OCI-LY3 (cell line): Measurements from ENCODE around the gene GNAI1.

Experiments
- EZH2phosphoT487 ChIP-seq: fragments of 200-600 bp; shearing (Covaris generic); IDR thresholded peaks from 2 replicates; pipeline ENCODE4 v1.6.1; 2018; ENCODE audit warnings: antibody characterized with exemption, mixed run types, low read depth
- TF ChIP-seq, protein P1 (sequence below): fragments of 200-600, 300-600 bp; sonication (generic); IDR thresholded peaks from 2 replicates; pipeline ENCODE4 v1.5.1; 2014; ENCODE audit warnings: antibody characterized with exemption, low read length, low read depth

DNA sequence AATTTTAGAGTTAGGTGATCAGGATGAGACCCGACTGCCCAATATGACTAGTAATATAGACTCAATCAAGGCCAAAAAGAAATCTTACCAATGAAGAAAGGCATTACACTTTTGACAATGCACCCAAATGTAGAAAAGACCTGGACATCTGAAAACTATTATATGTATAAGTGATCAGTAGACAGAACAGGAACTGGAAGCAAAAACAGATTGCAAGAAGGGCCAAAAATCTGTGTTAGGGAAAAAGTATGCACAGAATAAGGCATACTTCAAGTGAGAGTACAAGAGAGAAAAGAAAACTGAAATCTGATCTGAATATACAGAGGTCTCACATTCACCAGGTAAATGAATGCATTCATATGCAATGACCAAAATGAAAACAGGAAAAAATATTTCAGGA is 107.0 kb downstream of the GNAI1 start:
- TF ChIP-seq, protein P1, sequence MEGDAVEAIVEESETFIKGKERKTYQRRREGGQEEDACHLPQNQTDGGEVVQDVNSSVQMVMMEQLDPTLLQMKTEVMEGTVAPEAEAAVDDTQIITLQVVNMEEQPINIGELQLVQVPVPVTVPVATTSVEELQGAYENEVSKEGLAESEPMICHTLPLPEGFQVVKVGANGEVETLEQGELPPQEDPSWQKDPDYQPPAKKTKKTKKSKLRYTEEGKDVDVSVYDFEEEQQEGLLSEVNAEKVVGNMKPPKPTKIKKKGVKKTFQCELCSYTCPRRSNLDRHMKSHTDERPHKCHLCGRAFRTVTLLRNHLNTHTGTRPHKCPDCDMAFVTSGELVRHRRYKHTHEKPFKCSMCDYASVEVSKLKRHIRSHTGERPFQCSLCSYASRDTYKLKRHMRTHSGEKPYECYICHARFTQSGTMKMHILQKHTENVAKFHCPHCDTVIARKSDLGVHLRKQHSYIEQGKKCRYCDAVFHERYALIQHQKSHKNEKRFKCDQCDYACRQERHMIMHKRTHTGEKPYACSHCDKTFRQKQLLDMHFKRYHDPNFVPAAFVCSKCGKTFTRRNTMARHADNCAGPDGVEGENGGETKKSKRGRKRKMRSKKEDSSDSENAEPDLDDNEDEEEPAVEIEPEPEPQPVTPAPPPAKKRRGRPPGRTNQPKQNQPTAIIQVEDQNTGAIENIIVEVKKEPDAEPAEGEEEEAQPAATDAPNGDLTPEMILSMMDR, result no peak
- no peak for TF ChIP-seq EZH2phosphoT487
